ENCODE data around the gene GALNT2.

GALNT2 gene

DNA sequence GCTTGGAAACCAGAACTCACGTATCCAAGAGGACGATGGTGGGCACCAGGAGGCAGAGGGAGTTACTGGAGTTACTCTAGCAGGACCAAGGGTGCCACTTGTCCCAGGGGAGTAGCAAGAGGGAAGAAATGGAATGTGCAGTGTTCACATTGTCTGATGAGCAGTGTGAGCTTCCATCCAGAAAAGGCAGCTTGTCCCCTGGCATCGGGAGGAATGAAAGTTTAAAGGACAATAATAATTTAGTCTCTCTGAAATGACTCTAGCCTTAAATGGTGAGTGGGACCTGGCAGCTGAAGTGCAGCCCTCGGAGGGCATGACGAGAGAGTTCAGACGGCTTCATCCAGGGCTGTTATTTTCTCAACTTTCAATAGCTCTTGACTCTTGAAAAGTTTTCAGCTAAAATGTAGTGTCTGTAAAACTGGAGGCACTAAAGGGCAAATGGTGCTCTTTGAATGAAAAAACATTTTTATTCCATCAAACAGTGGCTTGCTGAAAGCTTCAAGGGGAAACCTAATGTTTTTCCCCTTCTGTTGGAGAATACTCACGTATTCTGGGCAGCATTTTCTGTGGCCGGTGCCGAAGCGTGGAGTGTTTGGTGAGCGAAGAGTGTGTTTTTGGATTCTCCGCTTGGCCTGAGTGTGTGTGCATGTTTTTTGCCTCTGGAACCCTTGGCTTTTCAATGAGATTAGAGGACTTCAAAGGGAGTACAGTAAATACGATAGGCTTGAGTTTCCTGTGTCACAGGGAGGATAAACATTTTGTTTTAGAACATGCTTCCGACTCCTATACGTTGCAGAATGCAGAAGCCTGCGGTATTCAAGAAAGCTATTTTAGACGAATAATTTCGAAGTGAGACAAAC is 157.3 kb downstream of the GALNT2 start:
- H3K27ac ChIP-seq (replicated peaks): no peak overlapping the region
- DNase-seq (ENCODE audit: low read depth in 1 of 2, low spot score in 1 of 2): no peak
- TF ChIP-seq, protein P1, sequence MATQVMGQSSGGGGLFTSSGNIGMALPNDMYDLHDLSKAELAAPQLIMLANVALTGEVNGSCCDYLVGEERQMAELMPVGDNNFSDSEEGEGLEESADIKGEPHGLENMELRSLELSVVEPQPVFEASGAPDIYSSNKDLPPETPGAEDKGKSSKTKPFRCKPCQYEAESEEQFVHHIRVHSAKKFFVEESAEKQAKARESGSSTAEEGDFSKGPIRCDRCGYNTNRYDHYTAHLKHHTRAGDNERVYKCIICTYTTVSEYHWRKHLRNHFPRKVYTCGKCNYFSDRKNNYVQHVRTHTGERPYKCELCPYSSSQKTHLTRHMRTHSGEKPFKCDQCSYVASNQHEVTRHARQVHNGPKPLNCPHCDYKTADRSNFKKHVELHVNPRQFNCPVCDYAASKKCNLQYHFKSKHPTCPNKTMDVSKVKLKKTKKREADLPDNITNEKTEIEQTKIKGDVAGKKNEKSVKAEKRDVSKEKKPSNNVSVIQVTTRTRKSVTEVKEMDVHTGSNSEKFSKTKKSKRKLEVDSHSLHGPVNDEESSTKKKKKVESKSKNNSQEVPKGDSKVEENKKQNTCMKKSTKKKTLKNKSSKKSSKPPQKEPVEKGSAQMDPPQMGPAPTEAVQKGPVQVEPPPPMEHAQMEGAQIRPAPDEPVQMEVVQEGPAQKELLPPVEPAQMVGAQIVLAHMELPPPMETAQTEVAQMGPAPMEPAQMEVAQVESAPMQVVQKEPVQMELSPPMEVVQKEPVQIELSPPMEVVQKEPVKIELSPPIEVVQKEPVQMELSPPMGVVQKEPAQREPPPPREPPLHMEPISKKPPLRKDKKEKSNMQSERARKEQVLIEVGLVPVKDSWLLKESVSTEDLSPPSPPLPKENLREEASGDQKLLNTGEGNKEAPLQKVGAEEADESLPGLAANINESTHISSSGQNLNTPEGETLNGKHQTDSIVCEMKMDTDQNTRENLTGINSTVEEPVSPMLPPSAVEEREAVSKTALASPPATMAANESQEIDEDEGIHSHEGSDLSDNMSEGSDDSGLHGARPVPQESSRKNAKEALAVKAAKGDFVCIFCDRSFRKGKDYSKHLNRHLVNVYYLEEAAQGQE (IDR thresholded peaks at IDR 0.05; ENCODE audit: insufficient replicate concordance, low read depth): no peak
- TF ChIP-seq, protein P2, sequence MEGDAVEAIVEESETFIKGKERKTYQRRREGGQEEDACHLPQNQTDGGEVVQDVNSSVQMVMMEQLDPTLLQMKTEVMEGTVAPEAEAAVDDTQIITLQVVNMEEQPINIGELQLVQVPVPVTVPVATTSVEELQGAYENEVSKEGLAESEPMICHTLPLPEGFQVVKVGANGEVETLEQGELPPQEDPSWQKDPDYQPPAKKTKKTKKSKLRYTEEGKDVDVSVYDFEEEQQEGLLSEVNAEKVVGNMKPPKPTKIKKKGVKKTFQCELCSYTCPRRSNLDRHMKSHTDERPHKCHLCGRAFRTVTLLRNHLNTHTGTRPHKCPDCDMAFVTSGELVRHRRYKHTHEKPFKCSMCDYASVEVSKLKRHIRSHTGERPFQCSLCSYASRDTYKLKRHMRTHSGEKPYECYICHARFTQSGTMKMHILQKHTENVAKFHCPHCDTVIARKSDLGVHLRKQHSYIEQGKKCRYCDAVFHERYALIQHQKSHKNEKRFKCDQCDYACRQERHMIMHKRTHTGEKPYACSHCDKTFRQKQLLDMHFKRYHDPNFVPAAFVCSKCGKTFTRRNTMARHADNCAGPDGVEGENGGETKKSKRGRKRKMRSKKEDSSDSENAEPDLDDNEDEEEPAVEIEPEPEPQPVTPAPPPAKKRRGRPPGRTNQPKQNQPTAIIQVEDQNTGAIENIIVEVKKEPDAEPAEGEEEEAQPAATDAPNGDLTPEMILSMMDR (IDR thresholded peaks at IDR 0.05; ENCODE audit: insufficient read depth, low read length): no peak
- no peak for TF ChIP-seq POLR2AphosphoS5 (IDR thresholded peaks at IDR 0.05; ENCODE audit: low read depth)
- TF ChIP-seq GABPA (IDR thresholded peaks at IDR 0.05; ENCODE audit: low read depth): no peak
- TF ChIP-seq SPI1 (IDR thresholded peaks at IDR 0.05; ENCODE audit: borderline replicate concordance, low read depth): no peak
- H3K27me3 ChIP-seq (ENCODE audit: insufficient read depth, poor library complexity, severe bottlenecking): no peaks in the 10 kb centered on the region
- no peak overlapping the region for H3K4me3 ChIP-seq (replicated peaks; ENCODE audit: insufficient read depth, low read length)

DNA sequence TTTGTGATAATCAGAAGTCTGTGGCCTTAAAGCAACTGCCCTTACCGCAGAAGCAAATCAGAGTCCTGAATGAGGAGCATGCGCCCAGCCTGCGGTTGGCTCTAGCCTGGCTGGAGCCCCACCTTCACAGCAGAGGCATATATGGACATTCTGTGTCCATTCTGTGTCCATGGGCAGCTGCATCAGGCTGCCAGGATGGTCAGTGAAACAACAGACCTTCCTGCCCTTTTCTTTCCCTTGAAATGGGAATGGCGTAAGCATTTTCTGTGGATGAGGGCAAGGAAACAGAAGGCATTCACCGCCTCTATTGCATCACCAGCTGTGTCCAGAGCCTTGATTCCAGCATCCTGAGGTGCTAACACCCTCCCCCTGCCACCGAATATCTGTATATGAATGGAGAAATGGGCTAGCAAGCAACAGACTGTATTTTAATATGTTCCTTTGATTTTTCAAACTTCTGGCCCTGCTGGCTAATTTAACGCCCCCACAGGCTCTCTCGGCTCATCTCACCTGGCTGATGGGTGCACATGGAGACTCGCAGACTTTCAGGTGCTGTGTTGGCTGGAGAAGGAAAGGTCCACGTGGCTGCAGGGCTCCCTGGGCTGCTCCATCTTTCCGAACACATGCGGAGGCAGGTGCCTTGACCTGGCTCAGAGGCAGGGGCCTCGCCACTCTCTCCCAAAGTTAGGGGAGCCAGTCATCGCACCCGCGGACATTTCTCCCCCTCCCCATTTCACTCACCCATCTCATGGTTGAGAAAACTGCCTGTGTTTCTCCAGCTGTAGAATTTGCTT is 159.2 kb downstream of the GALNT2 start:
- no peak overlapping the region for H3K4me3 ChIP-seq (replicated peaks; ENCODE audit: insufficient read depth, low read length)
- TF ChIP-seq POLR2AphosphoS5 (IDR thresholded peaks at IDR 0.05; ENCODE audit: low read depth) (no peak), GABPA (IDR thresholded peaks at IDR 0.05; ENCODE audit: low read depth) (no peak), SPI1 (IDR thresholded peaks at IDR 0.05; ENCODE audit: borderline replicate concordance, low read depth) (no peak)
- TF ChIP-seq, protein P1 (IDR thresholded peaks at IDR 0.05; ENCODE audit: insufficient replicate concordance, low read depth): no peak
- TF ChIP-seq, protein P2 (IDR thresholded peaks at IDR 0.05; ENCODE audit: insufficient read depth, low read length): no peak
- no peak for DNase-seq (ENCODE audit: low read depth in 1 of 2, low spot score in 1 of 2)
- no peak overlapping the region for H3K27ac ChIP-seq (replicated peaks)
- no peaks in the 10 kb centered on the region for H3K27me3 ChIP-seq (ENCODE audit: insufficient read depth, poor library complexity, severe bottlenecking)

DNA sequence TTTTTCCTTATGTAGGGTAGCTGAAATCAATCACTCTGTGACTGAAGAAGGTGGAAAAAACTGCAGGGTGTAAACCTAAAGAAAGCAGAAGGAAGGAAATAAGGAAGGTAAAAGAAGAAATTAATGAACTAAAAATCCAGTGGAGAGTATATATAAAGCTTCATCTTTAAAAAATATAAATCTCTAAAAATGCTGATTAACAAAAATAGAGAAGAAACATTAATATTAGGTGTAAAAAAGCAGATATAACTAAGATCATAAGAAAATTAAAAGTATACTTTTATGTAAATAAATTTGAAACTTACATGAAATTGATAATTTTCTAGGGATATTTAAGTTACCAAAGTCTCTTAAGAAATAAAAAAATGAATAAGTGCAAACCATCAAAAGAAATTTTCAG is 159.8 kb downstream of the GALNT2 start:
- TF ChIP-seq GABPA (IDR thresholded peaks at IDR 0.05; ENCODE audit: low read depth) (no peak), SPI1 (IDR thresholded peaks at IDR 0.05; ENCODE audit: borderline replicate concordance, low read depth) (no peak), POLR2AphosphoS5 (IDR thresholded peaks at IDR 0.05; ENCODE audit: low read depth) (no peak)
- TF ChIP-seq, protein P2 (IDR thresholded peaks at IDR 0.05; ENCODE audit: insufficient read depth, low read length): no peak
- TF ChIP-seq, protein P1 (IDR thresholded peaks at IDR 0.05; ENCODE audit: insufficient replicate concordance, low read depth): no peak
- no peaks in the 10 kb centered on the region for H3K27me3 ChIP-seq (ENCODE audit: insufficient read depth, poor library complexity, severe bottlenecking)
- H3K4me3 ChIP-seq (replicated peaks; ENCODE audit: insufficient read depth, low read length): no peak overlapping the region
- DNase-seq (ENCODE audit: low read depth in 1 of 2, low spot score in 1 of 2): no peak
- H3K27ac ChIP-seq (replicated peaks): no peak overlapping the region
